Left renal cortex interstitium (tissue), 4 donors: Measurements from ENCODE around the gene IQSEC2. TPM values are rescaled to one million over a fixed set of nuclear protein-coding genes. Genes with fewer than 3 reads are reported as not detected.

Experiments
- DNase-seq, 4 donors: peaks; one replicate each; pipeline ENCODE4 v3.0.0-alpha.2; 2013; ENCODE audit warnings: low read depth in 4 of 4, low spot score in 2 of 4, missing footprints in 1 of 4
- polyA plus RNA-seq, 4 donors: library from polyadenylated mRNA; unstranded; fragments of 120-200 nt; gene quantifications; one replicate each; pipeline ENCODE4 v1.2.1, GENCODE V29; 2013; ENCODE audit not compliant: insufficient read length in 4 of 4

IQSEC2 gene
- polyA plus RNA-seq, 4 donors, result 12.3 to 18.0 (median 15.2) TPM

DNA sequence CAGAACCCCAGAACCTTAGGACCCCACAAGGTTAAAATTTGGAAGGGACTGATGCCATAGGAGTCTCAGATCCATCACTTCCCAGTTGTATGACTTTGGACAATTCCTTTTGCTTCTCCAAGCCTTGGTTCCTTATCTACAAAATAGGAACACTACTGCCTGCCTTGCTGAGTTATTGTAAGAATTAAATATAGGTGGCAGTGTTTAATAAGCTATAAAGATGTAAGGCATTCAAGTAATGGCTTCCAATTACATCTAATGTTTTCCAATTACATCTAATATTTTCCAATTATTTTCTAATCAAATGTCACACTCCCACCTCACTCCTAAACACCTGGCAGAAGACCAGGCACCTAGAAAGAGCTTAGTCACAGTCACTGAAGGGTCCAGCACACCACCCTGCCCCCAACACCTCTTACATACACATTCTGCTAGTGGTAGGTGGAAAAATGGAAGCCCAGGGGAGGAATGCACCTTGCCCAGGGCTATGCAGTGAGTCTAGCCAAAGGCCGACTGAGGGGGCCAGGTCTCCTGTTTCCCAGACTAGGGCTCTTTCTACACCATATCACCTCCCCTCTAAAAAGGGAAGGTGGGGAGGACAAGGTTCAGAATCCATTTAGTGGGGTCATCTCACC, 31.9 kb downstream of the IQSEC2 start:
- no peak for DNase-seq

DNA sequence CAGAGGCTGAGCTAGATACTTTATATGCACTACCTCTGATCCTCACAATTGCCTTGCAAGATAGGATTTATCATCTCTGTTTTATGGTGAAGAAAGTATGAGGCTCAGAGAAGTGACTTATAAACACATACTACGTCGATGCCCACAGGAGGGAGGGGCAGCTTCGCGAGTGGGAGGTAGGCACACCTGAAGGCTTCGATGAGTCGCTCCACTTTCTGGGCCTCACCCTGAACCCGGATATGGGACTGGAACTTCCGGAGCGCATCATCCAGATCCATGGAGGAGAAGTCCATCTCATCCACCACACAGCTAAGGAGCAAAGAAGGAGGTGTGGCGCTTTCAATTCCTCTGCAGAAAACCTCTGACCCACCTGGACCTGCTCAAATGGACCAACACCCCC, 33.5 kb downstream of the IQSEC2 start:
- no peak for DNase-seq

GRCh38 chrX:53246231-53246630, 35.2 kb downstream of the IQSEC2 start:
- no peak for DNase-seq

DNA sequence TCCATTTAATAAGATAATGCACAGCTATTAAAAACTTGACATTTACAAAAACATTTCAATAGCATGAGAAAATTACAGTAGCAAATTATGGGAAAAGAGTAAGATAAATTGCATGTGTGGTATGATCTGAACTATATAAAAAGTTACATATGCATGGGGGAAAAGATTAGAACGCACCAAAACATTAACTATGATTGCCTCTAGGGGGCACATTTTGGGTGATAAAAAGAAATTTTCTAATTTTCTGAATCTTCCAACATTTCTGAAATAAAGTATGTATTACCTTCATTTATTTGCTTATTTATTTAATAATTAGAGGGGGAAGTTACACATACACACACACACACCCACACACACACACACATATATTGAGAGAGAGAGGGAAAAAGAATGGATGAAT, 36.8 kb downstream of the IQSEC2 start:
- no peak for DNase-seq

DNA sequence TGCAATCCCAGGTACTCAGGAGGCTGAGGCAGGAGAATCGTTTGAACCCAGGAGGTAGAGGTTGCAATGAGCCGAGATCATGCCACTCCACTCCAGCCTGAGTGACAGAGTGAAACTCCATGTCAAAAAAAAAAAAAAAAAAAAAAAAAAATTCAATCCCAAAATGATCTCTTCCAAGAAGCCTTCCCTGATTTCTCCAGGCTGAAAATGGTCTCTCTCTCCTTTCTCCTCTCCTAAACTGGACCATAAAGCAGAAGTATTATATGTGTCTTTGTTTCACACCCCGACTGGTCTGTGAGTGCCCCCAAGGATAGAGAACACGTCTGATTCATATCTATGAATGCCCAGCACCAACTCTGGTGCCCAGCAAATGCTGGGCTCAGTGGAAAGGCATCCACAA, 39.1 kb downstream of the IQSEC2 start:
- DNase-seq, result no peak

- DNase-seq, result no peak
Measured at GRCh38 chrX:53241558-53241957, 39.8 kb downstream of the IQSEC2 start.

DNA sequence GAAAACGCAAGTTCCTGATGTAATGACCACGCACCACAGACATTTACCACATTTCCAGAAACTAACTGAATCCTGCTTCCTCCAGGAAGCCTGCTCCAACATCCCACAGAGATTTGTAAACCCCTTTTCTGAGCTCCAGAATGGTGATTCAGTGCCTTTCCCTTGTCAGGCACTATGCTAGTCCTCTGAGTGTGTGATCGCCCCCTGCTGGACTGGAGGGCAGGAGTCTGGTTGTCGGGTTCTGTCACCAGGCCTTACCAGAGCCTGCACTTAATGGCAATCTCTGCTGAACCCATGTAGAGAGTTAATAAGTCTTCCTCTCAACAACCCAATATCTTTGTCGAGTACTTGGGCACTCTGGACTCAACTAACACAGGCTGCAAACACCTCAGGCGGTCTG, 41.9 kb downstream of the IQSEC2 start:
- DNase-seq, result no peak

DNA sequence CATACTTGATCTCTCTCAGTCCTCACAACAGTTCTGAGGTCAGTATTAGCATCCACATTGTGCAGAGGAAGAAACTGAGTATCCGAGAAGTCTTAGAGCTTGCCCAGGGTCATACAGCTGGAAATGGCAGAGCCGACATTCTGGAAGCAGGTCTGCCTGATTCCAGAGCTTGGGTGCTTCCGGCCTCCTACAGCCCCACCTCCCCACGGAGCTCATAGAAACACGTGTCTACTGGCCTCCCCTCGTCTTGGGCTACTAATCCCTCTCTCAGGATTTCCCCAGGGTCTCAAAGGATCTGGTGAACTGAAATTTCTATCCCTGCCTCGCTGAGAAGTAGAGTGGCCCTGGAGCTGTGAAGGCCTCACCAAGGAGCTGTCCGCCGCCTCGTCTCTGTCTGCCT, 44.3 kb downstream of the IQSEC2 start:
- DNase-seq, result no peak

DNA sequence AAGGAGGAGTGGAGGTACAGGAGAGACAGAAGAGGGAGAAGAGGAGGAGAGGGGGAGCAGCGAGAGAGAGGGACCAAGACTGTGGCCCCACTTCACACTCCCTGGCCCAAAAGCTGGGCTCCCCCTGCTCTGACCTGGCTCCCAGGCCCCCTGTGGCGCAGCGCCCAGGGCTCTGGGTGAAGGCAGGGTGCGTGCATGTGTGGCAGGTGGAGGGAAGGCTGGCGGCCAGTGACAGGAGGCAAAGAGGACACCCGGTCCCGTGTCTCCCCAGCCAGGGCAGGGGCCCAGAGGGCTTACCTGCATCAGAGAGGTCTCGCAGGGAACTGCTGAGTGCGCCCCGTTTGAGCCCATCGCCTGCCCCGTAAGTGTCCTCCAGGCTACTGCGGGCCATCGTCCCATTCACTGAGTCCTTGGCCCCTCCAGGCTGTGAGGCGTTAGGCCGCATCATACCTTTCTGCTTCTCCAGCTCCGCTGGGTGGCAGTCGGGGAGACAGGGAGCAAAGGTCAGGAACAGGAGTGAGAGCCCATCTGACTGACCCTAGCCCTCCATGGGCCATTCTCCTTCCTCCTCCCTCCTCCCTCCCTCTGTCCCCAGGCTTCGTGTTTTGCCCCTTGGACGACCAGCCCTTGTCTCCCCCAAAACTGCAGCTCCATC, 45.2 kb downstream of the IQSEC2 start:
- no peak for DNase-seq

GRCh38 chrX:53235566-53235965, 45.8 kb downstream of the IQSEC2 start:
- no peak for DNase-seq

GRCh38 chrX:53234484-53234883, 46.9 kb downstream of the IQSEC2 start:
- DNase-seq, result no peak

- DNase-seq, result no peak
Measured at GRCh38 chrX:53233536-53233935, 47.8 kb downstream of the IQSEC2 start.

- DNase-seq, result no peak
Measured at GRCh38 chrX:53230116-53230515, 51.3 kb downstream of the IQSEC2 start.

- no peak for DNase-seq
Measured at GRCh38 chrX:53227224-53227765, 54.1 kb downstream of the IQSEC2 start.

- DNase-seq, result peak; percentile 79 to 97 (median 84)
Measured at GRCh38 chrX:53224860-53225797, 56.3 kb downstream of the IQSEC2 start, which contains the start of gene KDM5C. Gene KDM5C (minus strand): TSS chrX:53225207. CDS start chrX:53224889, 318 bp downstream.

GRCh38 chrX:53223955-53224859, 57.2 kb downstream of the IQSEC2 start:
- peak in 1 of 4 donors; percentile 0 for DNase-seq

- no peak for DNase-seq
Measured at GRCh38 chrX:53223068-53223693, 58.2 kb downstream of the IQSEC2 start.
